ENCODE results near the gene PCDHA7.
"Not testable (repeated sequence)": the region's sequence is repeated elsewhere in the genome, so short reads cannot be mapped to it uniquely, and the experiment has no call there.

PCDHA7 gene, protein sequence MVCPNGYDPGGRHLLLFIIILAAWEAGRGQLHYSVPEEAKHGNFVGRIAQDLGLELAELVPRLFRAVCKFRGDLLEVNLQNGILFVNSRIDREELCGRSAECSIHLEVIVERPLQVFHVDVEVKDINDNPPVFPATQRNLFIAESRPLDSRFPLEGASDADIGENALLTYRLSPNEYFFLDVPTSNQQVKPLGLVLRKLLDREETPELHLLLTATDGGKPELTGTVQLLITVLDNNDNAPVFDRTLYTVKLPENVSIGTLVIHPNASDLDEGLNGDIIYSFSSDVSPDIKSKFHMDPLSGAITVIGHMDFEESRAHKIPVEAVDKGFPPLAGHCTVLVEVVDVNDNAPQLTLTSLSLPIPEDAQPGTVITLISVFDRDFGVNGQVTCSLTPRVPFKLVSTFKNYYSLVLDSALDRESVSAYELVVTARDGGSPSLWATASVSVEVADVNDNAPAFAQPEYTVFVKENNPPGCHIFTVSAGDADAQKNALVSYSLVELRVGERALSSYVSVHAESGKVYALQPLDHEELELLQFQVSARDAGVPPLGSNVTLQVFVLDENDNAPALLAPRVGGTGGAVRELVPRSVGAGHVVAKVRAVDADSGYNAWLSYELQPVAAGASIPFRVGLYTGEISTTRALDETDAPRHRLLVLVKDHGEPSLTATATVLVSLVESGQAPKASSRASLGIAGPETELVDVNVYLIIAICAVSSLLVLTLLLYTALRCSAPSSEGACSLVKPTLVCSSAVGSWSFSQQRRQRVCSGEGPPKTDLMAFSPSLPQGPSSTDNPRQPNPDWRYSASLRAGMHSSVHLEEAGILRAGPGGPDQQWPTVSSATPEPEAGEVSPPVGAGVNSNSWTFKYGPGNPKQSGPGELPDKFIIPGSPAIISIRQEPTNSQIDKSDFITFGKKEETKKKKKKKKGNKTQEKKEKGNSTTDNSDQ

DNA sequence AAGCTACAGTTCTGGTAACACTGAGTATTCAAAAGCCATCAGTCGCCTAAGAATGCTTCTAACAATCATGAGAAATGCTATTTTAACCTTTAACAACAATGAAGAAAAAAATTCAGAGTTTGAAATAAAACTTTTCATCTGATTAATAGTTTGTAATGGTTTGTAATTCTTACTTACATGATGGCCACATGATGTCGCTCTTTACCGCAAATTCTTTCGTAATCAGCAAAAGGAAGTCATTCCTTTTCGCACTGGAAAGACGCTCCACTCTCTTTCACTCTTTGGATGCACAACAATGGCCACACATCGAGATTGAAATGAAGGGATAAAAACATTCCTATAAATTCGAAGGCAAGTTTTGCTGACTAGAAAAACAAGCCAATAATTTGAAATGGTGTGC is at the start of gene PCDHA7:
Gene PCDHA7, plus strand, starts transcription at position 277 of the 400 bp plus-strand sequence. Its CDS starts 115 bp downstream, at position 392.
- H3K4me3 ChIP-seq (ENCODE audit: low read depth, low read length), result no peak within 1 kb of the TSS
- DNase-seq (ENCODE audit: low read depth), result no peak

DNA sequence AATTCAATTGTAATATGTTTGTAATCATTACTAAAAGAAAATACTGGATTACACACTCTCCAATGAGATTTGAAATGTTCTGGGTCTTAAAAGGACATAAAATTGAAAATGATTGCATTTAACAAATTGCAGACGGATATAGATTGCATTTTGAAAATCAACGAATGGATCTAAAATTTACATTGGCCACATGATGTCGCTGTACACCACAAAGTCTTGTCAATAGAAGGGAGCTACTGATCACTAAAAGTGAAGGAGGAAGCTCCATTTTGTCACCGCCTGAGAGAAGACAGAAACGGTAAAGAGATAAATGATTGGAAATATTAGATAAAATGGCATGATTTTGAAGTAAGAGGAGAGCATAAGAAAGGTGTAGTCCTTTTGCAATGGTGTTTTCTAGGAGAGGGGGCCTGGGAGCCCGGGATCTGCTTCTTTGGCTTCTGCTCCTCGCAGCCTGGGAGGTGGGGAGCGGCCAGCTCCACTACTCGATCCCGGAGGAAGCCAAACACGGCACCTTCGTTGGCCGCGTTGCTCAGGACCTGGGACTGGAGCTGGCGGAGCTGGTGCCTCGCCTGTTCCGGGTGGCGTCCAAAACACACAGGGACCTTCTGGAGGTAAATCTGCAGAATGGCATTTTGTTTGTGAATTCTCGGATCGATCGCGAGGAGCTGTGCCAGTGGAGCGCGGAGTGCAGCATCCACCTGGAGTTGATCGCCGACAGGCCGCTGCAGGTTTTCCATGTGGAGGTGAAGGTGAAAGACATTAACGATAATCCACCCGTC is 48.0 kb upstream of the PCDHA7 start, which contains the start of gene PCDHA1:
Gene PCDHA1, plus strand, starts transcription at position 236 of the 782 bp plus-strand sequence.
- no peak within 1 kb of the TSS for H3K4me3 ChIP-seq (ENCODE audit: low read depth, low read length)
- DNase-seq (ENCODE audit: low read depth), result no peak
- TF ChIP-seq, protein P1, sequence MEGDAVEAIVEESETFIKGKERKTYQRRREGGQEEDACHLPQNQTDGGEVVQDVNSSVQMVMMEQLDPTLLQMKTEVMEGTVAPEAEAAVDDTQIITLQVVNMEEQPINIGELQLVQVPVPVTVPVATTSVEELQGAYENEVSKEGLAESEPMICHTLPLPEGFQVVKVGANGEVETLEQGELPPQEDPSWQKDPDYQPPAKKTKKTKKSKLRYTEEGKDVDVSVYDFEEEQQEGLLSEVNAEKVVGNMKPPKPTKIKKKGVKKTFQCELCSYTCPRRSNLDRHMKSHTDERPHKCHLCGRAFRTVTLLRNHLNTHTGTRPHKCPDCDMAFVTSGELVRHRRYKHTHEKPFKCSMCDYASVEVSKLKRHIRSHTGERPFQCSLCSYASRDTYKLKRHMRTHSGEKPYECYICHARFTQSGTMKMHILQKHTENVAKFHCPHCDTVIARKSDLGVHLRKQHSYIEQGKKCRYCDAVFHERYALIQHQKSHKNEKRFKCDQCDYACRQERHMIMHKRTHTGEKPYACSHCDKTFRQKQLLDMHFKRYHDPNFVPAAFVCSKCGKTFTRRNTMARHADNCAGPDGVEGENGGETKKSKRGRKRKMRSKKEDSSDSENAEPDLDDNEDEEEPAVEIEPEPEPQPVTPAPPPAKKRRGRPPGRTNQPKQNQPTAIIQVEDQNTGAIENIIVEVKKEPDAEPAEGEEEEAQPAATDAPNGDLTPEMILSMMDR (conservative IDR thresholded peaks at IDR 0.05; ENCODE audit: low read depth, low read length), result no peak

More for the DNA sequence above, at the start of gene PCDHA7:
- TF ChIP-seq, protein P1 (conservative IDR thresholded peaks at IDR 0.05; ENCODE audit: low read depth, low read length), result no peak

DNA sequence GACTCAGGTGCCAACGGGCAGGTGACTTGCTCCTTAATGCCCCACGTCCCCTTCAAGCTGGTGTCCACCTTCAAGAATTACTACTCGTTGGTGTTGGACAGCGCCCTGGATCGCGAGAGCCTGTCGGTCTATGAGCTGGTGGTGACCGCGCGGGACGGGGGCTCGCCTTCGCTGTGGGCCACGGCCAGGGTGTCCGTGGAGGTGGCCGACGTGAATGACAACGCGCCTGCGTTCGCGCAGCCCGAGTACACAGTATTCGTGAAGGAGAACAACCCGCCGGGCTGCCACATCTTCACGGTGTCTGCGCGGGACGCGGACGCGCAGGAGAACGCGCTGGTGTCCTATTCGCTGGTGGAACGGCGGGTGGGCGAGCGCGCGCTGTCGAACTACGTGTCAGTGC is 46.6 kb upstream of the PCDHA7 start:
- DNase-seq (ENCODE audit: low read depth); H3K4me3 ChIP-seq (ENCODE audit: low read depth, low read length): not testable (repeated sequence)

DNA sequence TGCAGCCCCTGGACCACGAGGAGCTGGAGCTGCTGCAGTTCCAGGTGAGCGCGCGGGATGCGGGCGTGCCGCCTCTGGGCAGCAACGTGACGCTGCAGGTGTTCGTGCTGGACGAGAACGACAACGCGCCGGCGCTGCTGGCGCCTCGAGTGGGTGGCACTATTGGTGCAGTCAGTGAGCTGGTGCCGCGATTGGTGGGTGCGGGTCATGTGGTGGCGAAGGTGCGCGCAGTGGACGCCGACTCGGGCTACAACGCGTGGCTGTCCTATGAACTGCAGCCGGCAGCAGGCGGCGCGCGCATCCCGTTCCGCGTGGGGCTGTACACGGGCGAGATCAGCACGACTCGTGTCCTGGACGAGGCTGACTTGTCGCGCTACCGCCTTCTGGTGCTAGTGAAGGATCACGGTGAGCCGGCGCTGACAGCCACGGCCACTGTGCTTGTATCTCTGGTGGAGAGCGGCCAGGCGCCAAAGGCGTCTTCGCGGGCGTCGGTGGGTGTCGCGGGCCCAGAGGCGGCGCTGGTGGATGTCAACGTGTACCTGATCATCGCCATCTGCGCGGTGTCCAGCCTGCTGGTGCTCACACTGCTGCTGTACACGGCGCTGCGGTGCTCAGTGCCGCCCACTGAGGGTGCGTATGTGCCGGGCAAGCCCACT is 46.1 kb upstream of the PCDHA7 start:
- DNase-seq (ENCODE audit: low read depth); H3K4me3 ChIP-seq (ENCODE audit: low read depth, low read length): not testable (repeated sequence)

DNA sequence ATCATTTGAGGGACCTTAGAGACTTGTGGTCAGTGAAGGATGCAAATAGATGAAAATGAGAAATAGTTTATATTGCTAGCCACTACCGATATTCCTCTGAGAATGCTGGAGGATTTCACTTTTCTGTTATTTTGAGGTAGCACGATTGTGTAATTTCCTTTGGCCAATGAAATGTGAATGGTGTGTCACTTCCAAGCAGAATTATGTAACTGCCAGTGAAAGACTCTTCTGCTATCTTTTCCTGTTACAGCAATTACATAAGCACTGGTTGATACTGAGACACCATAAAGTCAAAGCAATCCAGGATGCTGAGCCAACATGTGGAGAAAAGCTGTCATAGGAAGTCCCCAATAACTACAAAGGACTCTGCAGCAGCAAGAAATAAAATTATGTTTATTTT is 43.0 kb upstream of the PCDHA7 start:
- DNase-seq (ENCODE audit: low read depth), result no peak
- TF ChIP-seq, protein P1 (conservative IDR thresholded peaks at IDR 0.05; ENCODE audit: low read depth, low read length), result no peak
- H3K4me3 ChIP-seq (ENCODE audit: low read depth, low read length), result no peak overlapping the region

DNA sequence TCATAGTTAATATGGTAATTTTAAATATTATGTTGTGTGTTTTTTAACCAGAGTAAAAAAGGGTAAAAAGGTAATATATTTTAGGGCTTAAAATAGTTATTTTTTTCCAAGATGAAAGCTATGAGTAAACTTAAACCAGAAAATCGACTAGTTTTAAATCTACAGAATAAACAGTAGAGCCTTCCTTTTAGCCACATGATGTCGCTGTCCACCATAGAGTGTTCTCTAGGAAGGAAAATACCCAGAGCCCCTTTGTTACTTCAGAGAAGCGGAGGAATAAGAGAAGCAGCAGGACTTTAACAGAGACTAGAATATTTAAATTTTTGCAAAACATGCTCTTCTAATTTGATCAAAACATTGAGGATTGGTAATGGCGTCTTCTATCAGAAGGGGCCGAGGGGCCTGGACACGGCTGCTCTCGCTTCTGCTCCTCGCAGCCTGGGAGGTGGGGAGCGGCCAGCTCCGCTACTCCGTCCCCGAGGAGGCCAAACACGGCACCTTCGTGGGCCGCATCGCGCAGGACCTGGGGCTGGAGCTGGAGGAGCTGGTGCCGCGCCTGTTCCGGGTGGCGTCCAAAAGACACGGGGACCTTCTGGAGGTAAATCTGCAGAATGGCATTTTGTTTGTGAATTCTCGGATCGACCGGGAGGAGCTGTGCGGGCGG is 39.3 kb upstream of the PCDHA7 start, which contains the start of gene PCDHA2:
Gene PCDHA2, plus strand, starts transcription at position 258 of the 664 bp plus-strand sequence.
- no peak for DNase-seq (ENCODE audit: low read depth)
- TF ChIP-seq, protein P1 (conservative IDR thresholded peaks at IDR 0.05; ENCODE audit: low read depth, low read length), result no peak
- H3K4me3 ChIP-seq (ENCODE audit: low read depth, low read length), result no peak within 1 kb of the TSS

DNA sequence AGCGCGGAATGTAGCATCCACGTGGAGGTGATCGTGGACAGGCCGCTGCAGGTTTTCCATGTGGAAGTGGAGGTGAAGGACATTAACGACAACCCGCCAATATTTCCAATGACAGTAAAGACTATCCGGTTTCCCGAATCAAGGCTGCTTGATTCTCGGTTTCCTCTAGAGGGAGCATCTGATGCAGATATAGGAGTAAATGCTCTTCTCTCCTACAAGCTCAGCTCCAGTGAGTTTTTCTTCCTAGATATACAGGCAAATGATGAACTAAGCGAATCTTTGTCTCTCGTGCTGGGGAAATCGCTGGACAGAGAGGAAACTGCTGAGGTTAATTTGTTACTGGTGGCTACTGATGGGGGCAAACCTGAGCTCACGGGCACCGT is 38.8 kb upstream of the PCDHA7 start:
- H3K4me3 ChIP-seq (ENCODE audit: low read depth, low read length), result no peak overlapping the region
- TF ChIP-seq, protein P1 (conservative IDR thresholded peaks at IDR 0.05; ENCODE audit: low read depth, low read length), result peak; percentile 15
- peak; percentile 1 for DNase-seq (ENCODE audit: low read depth)

DNA sequence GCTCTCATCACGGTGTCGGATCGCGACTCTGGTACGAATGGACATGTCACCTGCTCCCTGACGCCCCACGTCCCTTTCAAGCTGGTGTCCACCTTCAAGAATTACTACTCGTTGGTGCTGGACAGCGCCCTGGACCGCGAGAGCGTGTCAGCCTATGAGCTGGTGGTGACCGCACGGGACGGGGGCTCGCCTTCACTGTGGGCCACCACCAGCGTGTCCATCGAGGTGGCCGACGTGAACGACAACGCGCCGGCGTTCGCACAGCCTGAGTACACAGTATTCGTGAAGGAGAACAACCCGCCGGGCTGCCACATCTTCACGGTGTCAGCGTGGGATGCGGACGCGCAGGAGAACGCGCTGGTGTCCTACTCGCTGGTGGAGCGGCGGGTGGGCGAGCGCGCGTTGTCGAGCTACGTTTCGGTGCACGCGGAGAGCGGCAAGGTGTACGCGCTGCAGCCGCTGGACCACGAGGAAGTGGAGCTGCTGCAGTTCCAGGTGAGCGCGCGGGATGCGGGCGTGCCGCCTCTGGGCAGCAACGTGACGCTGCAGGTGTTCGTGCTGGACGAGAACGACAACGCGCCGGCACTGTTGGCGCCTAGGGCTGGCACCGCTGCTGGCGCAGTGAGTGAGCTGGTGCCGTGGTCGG is 37.9 kb upstream of the PCDHA7 start:
- not testable (repeated sequence) for DNase-seq (ENCODE audit: low read depth); H3K4me3 ChIP-seq (ENCODE audit: low read depth, low read length)
